Kidney epithelial cell (primary cell): ENCODE data around the gene GRAP2. TPM values are rescaled to one million over a fixed set of nuclear protein-coding genes. Genes with fewer than 3 reads are reported as not detected.

Experiments
- DNase-seq: peaks from one replicate; pipeline ENCODE4 v3.0.0-alpha.2; 2010; ENCODE audit warnings: low read depth
- H3K27me3 ChIP-seq: 2 replicates; pipeline ENCODE4 v1.6.0; 2011; ENCODE audit warnings: low read length; ENCODE audit not compliant: control insufficient read depth, insufficient read depth
- H3K36me3 ChIP-seq: 2 replicates; pipeline ENCODE4 v1.5.1; 2011; ENCODE audit warnings: low read length; ENCODE audit not compliant: control insufficient read depth, insufficient read depth
- H3K4me3 ChIP-seq: 2 replicates; pipeline ENCODE4 v1.5.1; 2011; ENCODE audit warnings: low read depth, mild to moderate bottlenecking, control low read depth, low read length
- CTCF ChIP-seq: IDR thresholded peaks from 2 replicates; pipeline ENCODE4 v1.5.1; 2011; ENCODE audit warnings: mild to moderate bottlenecking, moderate library complexity, low read length, control low read depth, inconsistent platforms; ENCODE audit not compliant: insufficient read depth, poor library complexity, severe bottlenecking
- total RNA-seq: library from RNA; depleted of rRNA; stranded (reverse); fragments of >200 nt; gene quantifications from 2 replicates; pipeline ENCODE4 v1.2.3, GENCODE V29; 2015

Gene GRAP2
- total RNA-seq, 1 donor from 2014 or later = not detected

GRCh38 chr22:40014667-40015248, 113.9 kb downstream of the GRAP2 start:
- Histone ChIP-seq H3K4me3 (no peak overlapping the region), H3K36me3 (no peaks in the 10 kb centered on the region), H3K27me3 (no peaks in the 10 kb centered on the region)
- TF ChIP-seq CTCF = no peak
- DNase-seq = no peak

GRCh38 chr22:40015358-40015976, 114.6 kb downstream of the GRAP2 start:
- no peak for TF ChIP-seq CTCF
- Histone ChIP-seq H3K4me3 (no peak overlapping the region), H3K36me3 (no peaks in the 10 kb centered on the region), H3K27me3 (no peaks in the 10 kb centered on the region)
- DNase-seq = no peak

GRCh38 chr22:40018051-40018450, 117.2 kb downstream of the GRAP2 start:
- H3K4me3 ChIP-seq = no peak overlapping the region
- TF ChIP-seq CTCF = no peak

GRCh38 chr22:40019100-40019499, 118.2 kb downstream of the GRAP2 start:
- H3K4me3 ChIP-seq = no peak overlapping the region
- H3K27me3 ChIP-seq = peaks cover 2% of the 10 kb centered on the region
- no peaks in the 10 kb centered on the region for H3K36me3 ChIP-seq
- no peak for DNase-seq
- TF ChIP-seq CTCF = no peak

More at GRCh38 chr22:40018051-40018450, 117.2 kb downstream of the GRAP2 start:
- DNase-seq = no peak
- Histone ChIP-seq H3K27me3 (peaks cover under 1% of the 10 kb centered on the region), H3K36me3 (no peaks in the 10 kb centered on the region)

- no peak for DNase-seq
- Histone ChIP-seq H3K36me3 (no peaks in the 10 kb centered on the region), H3K4me3 (no peak overlapping the region), H3K27me3 (peaks cover 2% of the 10 kb centered on the region)
- TF ChIP-seq CTCF = no peak
These were observed 120.1 kb downstream of the GRAP2 start for GRCh38 chr22:40020956-40021355.

GRCh38 chr22:40021401-40022000, 120.6 kb downstream of the GRAP2 start:
- Histone ChIP-seq H3K4me3 (no peak overlapping the region), H3K27me3 (peaks cover 2% of the 10 kb centered on the region), H3K36me3 (no peaks in the 10 kb centered on the region)
- no peak for TF ChIP-seq CTCF
- no peak for DNase-seq
